ENCODE results near the gene ART1. TPM values are rescaled to one million over a fixed set of nuclear protein-coding genes. Genes with fewer than 3 reads are reported as not detected.
"Not testable (repeated sequence)": the region's sequence is repeated elsewhere in the genome, so short reads cannot be mapped to it uniquely, and the experiment has no call there.

The ART1 gene
- total RNA-seq, 4 donors from 2014 or later, result not detected

- no peaks in the 10 kb centered on the region for H3K9me3 ChIP-seq
- H3K27ac ChIP-seq, result no peak overlapping the region
- no peak overlapping the region for H3K4me3 ChIP-seq
- H3K27me3 ChIP-seq, result no peaks in the 10 kb centered on the region
- H3K4me1 ChIP-seq, result no peaks in the 10 kb centered on the region
- no peak for DNase-seq
- no peak for TF ChIP-seq POLR2A (IDR thresholded peaks at IDR 0.05)
- TF ChIP-seq CTCF (IDR thresholded peaks at IDR 0.05), result no peak
- H3K36me3 ChIP-seq, result no peaks in the 10 kb centered on the region
Observed at GRCh38 chr11:3655547-3655946, 10.6 kb downstream of the ART1 start.

- not testable (repeated sequence) for H3K27me3 ChIP-seq, H3K27ac ChIP-seq, H3K4me1 ChIP-seq, H3K9me3 ChIP-seq, H3K4me3 ChIP-seq, H3K36me3 ChIP-seq
- peak in 1 of 3 donors; percentile 9 for DNase-seq
Observed at GRCh38 chr11:3657331-3657730, 12.4 kb downstream of the ART1 start.

- no peak for TF ChIP-seq CTCF (IDR thresholded peaks at IDR 0.05)
- TF ChIP-seq POLR2A (IDR thresholded peaks at IDR 0.05), result no peak
- no peaks in the 10 kb centered on the region for H3K4me1 ChIP-seq
- H3K9me3 ChIP-seq, result no peaks in the 10 kb centered on the region
- no peaks in the 10 kb centered on the region for H3K36me3 ChIP-seq
- no peaks in the 10 kb centered on the region for H3K27me3 ChIP-seq
- H3K27ac ChIP-seq, result no peak overlapping the region
- H3K4me3 ChIP-seq, result no peak overlapping the region
- DNase-seq, result peak in 1 of 3 donors; percentile 17
Observed at GRCh38 chr11:3658252-3658651, 13.3 kb downstream of the ART1 start.

GRCh38 chr11:3659595-3660515 lies 14.9 kb downstream of the ART1 start:
- DNase-seq, result no peak
- TF ChIP-seq POLR2A (IDR thresholded peaks at IDR 0.05) (no peak), CTCF (IDR thresholded peaks at IDR 0.05) (no peak)

GRCh38 chr11:3660960-3661359 lies 16.0 kb downstream of the ART1 start:
- Histone ChIP-seq H3K27me3 (no peaks in the 10 kb centered on the region), H3K4me1 (no peaks in the 10 kb centered on the region), H3K4me3 (no peak overlapping the region), H3K36me3 (peaks cover 0 to 4% (median 0%) of the 10 kb centered on the region in 3 donors), H3K27ac (no peak overlapping the region), H3K9me3 (no peaks in the 10 kb centered on the region)
- TF ChIP-seq CTCF (IDR thresholded peaks at IDR 0.05) (no peak), POLR2A (IDR thresholded peaks at IDR 0.05) (no peak)
- DNase-seq, result no peak

More at GRCh38 chr11:3659595-3660515, 14.9 kb downstream of the ART1 start:
- no peaks in the 10 kb centered on the region for H3K27me3 ChIP-seq
- no peak overlapping the region for H3K27ac ChIP-seq
- no peaks in the 10 kb centered on the region for H3K9me3 ChIP-seq
- no peak overlapping the region for H3K4me3 ChIP-seq
- no peaks in the 10 kb centered on the region for H3K36me3 ChIP-seq
- H3K4me1 ChIP-seq, result no peaks in the 10 kb centered on the region

- Histone ChIP-seq H3K27ac (no peak overlapping the region), H3K27me3 (no peaks in the 10 kb centered on the region), H3K4me3 (no peak overlapping the region), H3K9me3 (no peaks in the 10 kb centered on the region), H3K4me1 (no peaks in the 10 kb centered on the region), H3K36me3 (peaks cover 0 to 23% (median 0%) of the 10 kb centered on the region in 3 donors)
- TF ChIP-seq CTCF (IDR thresholded peaks at IDR 0.05), result no peak
- no peak for TF ChIP-seq POLR2A (IDR thresholded peaks at IDR 0.05)
- DNase-seq, result no peak
Observed at GRCh38 chr11:3662856-3663255, 17.9 kb downstream of the ART1 start.

All from Peyer's patch (tissue), 4 donors.